Measurements from ENCODE around the gene FXYD2.

The FXYD2 gene

DNA sequence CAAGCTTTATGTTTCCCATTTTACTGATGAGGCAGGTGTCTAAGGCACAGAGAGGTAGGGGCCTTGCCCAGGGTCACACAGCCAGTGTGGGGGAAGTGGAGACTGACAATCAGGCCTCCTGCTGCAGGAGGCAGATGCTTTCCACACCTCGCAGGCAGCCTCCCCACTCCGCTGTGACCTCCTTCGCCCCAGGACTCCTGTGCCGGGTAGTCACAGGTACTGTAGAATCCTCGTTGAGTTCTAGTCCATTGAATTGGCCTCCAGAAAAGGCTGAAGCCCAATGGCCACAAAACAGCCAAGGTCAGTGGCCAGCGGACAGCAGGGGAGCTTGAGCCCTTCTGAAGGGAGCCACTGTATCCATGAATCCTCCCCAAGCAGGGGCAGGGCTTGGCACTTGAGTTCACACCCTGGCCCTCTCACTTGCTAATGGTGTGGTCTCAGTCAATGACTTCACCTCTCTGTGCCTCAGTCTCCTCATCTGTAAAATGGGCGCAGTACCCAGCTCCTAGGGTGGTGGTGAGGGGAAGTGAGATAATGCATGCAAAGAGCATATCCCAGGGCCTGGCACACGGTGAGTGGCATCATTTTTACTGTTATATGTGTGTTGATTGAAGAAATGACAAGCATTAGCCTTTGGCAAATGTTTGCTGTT lies 1.1 kb upstream of the FXYD2 start:
- no peaks in the 10 kb centered on the region for H3K9me3 ChIP-seq (ENCODE audit: control insufficient read depth, insufficient read depth, low read length)
- H3K4me1 ChIP-seq (ENCODE audit: insufficient read depth, low read length) = peaks cover 27% of the 10 kb centered on the region; the same call in 1 of the 2 replicates
- no peak overlapping the region for H3K9ac ChIP-seq (ENCODE audit: low read depth, low read length)
- H3K36me3 ChIP-seq (ENCODE audit: insufficient read depth, low read length) = no peaks in the 10 kb centered on the region

DNA sequence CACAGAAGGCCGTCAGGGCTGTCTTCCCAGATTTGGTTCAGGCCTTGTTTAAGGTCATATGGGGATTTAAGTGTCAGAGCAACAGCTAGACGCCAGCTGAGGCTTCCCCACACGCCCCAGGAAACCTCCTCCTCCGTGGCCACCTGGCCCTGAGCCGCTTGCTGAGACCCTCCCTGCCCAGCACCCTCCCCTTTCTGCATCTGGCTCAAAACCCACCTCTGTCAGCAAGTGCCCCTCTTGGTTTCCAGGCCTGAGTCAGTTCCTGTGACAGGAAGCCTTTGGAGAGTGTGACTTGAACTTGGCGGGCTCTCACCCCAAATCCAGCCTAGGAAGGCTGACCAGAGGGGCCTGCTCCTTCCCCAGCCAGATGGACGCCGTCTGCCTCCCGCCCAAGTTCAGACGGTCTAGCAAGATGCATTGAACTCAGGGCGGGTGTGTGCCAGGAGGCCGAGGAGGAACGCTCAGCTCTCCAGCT lies 561 bp downstream of the FXYD2 start:
- Histone ChIP-seq H3K36me3 (ENCODE audit: insufficient read depth, low read length) (no peaks in the 10 kb centered on the region), H3K4me1 (ENCODE audit: insufficient read depth, low read length) (peaks cover 26% of the 10 kb centered on the region; the same call in 1 of the 2 replicates), H3K9ac (ENCODE audit: low read depth, low read length) (no peak overlapping the region), H3K9me3 (ENCODE audit: control insufficient read depth, insufficient read depth, low read length) (no peaks in the 10 kb centered on the region)

DNA sequence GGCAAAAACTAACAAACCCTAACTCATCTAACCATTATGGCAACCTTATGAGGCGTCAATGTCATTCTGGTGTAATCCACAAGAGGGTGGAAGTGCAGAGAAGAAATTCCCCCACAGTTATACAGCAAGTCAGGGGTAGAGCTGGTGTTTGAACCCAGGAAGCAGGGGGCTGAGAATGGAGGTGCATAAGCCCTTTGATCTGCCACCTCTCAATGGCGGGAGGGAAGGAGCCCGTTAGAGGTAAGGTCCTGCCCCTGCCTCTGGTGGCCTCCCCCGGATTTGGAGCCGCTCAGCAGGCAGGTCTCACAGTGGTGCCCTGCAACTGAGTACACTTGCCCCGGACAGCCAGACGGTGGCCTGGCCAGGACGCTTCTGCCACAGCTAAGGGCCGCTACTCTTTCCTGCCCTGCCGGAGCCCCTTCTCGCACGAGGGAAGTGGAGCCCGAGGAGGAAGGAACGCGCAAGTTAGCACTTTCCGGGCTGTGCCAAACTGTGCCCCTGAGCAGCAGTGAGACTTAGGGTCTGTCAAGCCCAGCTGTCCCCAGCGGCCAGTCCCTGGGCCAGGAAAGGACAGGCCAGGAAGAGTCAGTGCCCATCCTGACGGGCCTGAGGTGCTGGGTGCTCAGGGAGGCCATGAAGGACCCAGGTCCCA lies 1.1 kb downstream of the FXYD2 start:
- Histone ChIP-seq H3K36me3 (ENCODE audit: insufficient read depth, low read length) (no peaks in the 10 kb centered on the region), H3K9me3 (ENCODE audit: control insufficient read depth, insufficient read depth, low read length) (no peaks in the 10 kb centered on the region), H3K4me1 (ENCODE audit: insufficient read depth, low read length) (peaks cover 22% of the 10 kb centered on the region; the same call in 1 of the 2 replicates), H3K9ac (ENCODE audit: low read depth, low read length) (no peak overlapping the region)

- no peaks in the 10 kb centered on the region for H3K9me3 ChIP-seq (ENCODE audit: control insufficient read depth, insufficient read depth, low read length)
- no peaks in the 10 kb centered on the region for H3K36me3 ChIP-seq (ENCODE audit: insufficient read depth, low read length)
- peaks cover 30% of the 10 kb centered on the region for H3K4me1 ChIP-seq (ENCODE audit: insufficient read depth, low read length)
- no peak overlapping the region for H3K9ac ChIP-seq (ENCODE audit: low read depth, low read length)
These were observed 2.2 kb downstream of the FXYD2 start for GRCh38 chr11:117822074-117823033.

DNA sequence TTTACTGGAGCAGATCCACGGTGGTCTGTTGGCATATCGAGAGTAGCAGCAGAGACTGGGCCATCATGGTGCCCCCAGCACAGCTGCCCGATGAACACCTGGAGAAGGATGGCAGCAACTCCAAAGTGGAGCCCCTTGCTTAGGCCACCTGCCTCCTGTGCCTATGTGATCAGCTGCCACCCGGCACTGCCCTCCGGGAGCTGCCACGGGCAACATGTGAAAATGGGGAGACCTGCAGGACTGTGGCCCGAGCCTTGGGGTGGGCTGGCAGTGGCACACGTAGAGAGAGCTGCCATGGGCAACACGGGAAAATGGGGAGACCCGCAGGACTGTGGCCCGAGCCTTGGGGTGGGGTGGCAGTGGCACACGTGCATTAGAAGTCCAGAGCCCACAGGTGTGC lies 3.1 kb downstream of the FXYD2 start:
- peaks cover 40% of the 10 kb centered on the region for H3K4me1 ChIP-seq (ENCODE audit: insufficient read depth, low read length)
- H3K9me3 ChIP-seq (ENCODE audit: control insufficient read depth, insufficient read depth, low read length) = no peaks in the 10 kb centered on the region
- H3K36me3 ChIP-seq (ENCODE audit: insufficient read depth, low read length) = no peaks in the 10 kb centered on the region
- H3K9ac ChIP-seq (ENCODE audit: low read depth, low read length) = no peak overlapping the region

DNA sequence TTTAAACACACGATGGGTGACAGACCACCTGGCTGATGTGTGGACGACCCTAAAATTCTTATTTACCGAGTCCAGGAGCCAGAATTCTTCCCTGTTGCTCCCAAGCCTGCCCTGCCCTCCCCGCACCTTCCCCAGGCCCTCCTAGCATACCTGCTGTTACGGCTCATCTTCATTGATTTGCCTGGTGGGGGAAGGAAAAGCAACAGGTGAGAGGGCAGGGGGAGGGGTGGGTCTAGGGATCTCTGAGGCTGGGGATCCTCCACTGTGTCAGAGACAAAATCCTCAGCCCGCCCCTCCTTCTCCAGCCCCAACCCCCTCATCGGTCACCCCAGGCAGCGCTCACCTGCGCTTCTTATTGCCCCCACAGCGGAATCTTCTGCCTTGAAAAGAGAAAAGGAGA lies 4.0 kb downstream of the FXYD2 start:
- no peak overlapping the region for H3K9ac ChIP-seq (ENCODE audit: low read depth, low read length)
- no peaks in the 10 kb centered on the region for H3K36me3 ChIP-seq (ENCODE audit: insufficient read depth, low read length)
- peaks cover 47% of the 10 kb centered on the region for H3K4me1 ChIP-seq (ENCODE audit: insufficient read depth, low read length)
- H3K9me3 ChIP-seq (ENCODE audit: control insufficient read depth, insufficient read depth, low read length) = no peaks in the 10 kb centered on the region

DNA sequence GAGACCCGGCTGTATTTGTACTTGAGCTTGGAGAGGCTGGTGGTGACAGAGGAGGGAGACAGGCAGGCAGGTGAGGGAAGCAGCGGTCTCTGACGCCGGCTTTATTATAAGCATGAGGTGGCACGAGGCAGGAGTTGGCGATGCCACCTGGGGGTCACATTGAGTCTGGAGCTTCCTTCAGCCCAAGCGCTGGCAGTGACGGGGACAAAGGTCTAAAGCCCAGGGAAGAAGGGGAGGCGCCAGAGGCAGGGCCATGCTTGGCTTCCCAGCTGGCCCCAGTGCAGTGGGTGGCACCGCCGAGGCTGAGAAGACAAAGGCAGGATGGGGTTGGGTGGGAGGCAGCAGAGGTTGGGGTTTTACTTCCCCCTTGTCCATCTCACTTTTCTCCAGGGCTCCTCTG lies 4.5 kb downstream of the FXYD2 start:
- H3K36me3 ChIP-seq (ENCODE audit: insufficient read depth, low read length) = no peaks in the 10 kb centered on the region
- no peak overlapping the region for H3K9ac ChIP-seq (ENCODE audit: low read depth, low read length)
- H3K4me1 ChIP-seq (ENCODE audit: insufficient read depth, low read length) = peaks cover 51% of the 10 kb centered on the region
- H3K9me3 ChIP-seq (ENCODE audit: control insufficient read depth, insufficient read depth, low read length) = no peaks in the 10 kb centered on the region

- Histone ChIP-seq H3K36me3 (ENCODE audit: insufficient read depth, low read length) (no peaks in the 10 kb centered on the region), H3K4me1 (ENCODE audit: insufficient read depth, low read length) (peaks cover 57% of the 10 kb centered on the region), H3K9ac (ENCODE audit: low read depth, low read length) (no peak overlapping the region), H3K9me3 (ENCODE audit: control insufficient read depth, insufficient read depth, low read length) (no peaks in the 10 kb centered on the region)
These were observed 5.2 kb downstream of the FXYD2 start for GRCh38 chr11:117819096-117820040.

DNA sequence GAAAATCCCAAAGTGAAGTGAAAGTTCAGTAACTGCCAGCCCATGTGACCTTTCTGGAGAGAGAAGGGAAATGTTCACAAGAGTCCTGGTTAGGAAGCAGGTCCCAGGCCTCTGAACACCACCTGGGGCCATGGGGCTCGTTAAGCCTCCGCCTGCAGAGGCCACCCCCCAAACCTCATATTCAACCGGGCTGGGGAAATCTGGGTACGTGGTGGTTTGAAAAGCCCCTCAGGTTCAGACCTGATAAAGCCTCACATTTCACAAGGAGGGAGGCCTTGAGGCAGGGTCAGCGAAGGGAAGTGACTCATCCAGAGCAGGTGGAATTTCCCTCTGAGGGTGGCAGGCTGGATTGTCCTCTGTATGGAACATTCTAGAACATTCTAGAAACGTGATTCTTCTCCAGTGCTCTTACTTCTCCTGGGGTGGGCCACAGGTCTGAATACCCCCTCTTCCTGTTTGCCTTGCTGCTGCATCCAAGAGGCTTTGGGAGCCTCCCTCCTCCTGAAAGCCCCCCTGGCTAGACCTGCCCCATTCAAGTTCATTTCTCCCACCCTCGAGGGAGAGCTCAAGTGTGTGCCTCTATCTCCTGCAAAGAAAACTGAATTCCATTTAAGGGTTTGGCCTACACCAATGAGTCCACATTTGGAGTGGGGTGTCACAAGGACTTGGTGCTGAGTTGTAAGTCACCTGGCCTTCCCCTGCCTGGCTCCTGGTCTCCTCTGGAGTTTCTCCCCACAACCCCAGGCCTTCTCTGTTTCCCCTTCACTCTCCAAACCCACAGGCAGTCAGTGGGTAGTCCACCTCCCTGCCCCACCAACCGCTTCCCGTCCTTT lies 6.3 kb downstream of the FXYD2 start:
- Histone ChIP-seq H3K36me3 (ENCODE audit: insufficient read depth, low read length) (no peaks in the 10 kb centered on the region), H3K4me1 (ENCODE audit: insufficient read depth, low read length) (peaks cover 49% of the 10 kb centered on the region), H3K9ac (ENCODE audit: low read depth, low read length) (no peak overlapping the region), H3K9me3 (ENCODE audit: control insufficient read depth, insufficient read depth, low read length) (no peaks in the 10 kb centered on the region)

DNA sequence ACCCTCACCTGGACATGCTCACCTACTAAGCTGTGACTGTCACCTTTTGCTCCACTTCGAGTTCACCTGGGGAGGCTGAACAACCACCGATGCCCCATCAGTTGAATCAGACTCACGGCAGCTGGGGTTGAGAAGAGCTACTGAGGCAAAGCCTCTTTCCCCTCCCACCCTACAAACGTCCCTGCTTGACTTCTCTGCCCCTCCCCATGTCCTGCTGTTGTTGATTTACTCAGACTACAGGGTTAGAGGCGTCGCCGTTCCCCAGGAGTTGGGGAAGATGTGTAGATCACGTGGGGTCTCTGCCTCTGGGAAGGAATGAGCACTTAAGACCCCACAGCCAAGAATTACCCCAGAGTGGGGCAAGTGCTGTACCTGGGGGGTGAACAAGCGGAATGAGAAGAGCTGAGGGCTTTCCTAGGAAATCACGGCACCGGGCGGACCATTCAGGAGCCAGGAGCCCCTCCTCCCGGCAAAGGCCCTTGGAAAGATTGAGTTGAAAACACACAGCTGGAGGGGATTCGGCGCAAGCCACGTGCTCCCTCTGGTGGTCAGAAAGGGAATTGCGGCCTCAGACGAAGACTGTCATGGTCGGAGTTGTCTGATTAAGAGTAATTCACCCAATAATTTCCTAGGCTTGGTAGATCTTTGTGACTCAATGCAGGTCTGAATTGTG lies 7.0 kb downstream of the FXYD2 start:
- Histone ChIP-seq H3K9me3 (ENCODE audit: control insufficient read depth, insufficient read depth, low read length) (no peaks in the 10 kb centered on the region), H3K36me3 (ENCODE audit: insufficient read depth, low read length) (no peaks in the 10 kb centered on the region), H3K9ac (ENCODE audit: low read depth, low read length) (no peak overlapping the region), H3K4me1 (ENCODE audit: insufficient read depth, low read length) (peaks cover 46% of the 10 kb centered on the region)

GRCh38 chr11:117816846-117817367 lies 7.6 kb downstream of the FXYD2 start:
- Histone ChIP-seq H3K9ac (ENCODE audit: low read depth, low read length) (no peak overlapping the region; the same call in 1 of the 2 replicates), H3K4me1 (ENCODE audit: insufficient read depth, low read length) (peaks cover 46% of the 10 kb centered on the region), H3K36me3 (ENCODE audit: insufficient read depth, low read length) (no peaks in the 10 kb centered on the region), H3K9me3 (ENCODE audit: control insufficient read depth, insufficient read depth, low read length) (no peaks in the 10 kb centered on the region)

DNA sequence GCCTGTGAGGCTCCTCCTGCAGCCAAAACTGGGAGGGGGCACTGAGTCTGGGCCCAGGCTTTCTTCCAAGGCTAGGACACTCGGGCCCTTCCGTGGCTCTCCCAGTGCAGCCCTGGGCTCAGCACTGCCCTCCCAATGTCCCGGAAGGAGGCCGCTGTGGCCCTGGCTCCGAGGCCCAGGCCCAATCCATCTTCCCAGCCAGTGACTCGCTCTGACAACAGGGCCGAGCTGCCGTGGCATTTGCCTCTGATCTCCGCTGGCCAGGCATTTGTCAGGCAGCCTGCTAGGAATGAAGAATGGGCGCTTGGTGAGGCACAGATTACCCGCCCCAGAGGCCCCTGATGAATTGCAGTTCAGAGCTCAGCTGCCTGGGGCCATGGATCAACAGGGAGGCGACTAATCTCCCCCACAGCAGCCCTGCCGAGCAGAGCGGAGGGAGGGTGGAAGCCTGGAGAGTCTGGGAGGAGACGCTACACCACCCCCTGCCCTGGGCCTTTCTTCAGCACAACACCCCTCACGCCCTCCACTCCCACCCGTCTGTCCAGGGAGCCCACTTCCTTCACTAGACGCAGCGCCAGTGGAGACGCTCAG lies 8.3 kb downstream of the FXYD2 start:
- H3K36me3 ChIP-seq (ENCODE audit: insufficient read depth, low read length) = no peaks in the 10 kb centered on the region
- no peaks in the 10 kb centered on the region for H3K9me3 ChIP-seq (ENCODE audit: control insufficient read depth, insufficient read depth, low read length)
- H3K4me1 ChIP-seq (ENCODE audit: insufficient read depth, low read length) = peaks cover 46% of the 10 kb centered on the region
- H3K9ac ChIP-seq (ENCODE audit: low read depth, low read length) = no peak overlapping the region
